Esophagus muscularis mucosa (tissue), 4 donors: Measurements from ENCODE around the gene MAP3K15.

Experiments used
- CTCF ChIP-seq, 3 experiments: fragments of 200-600 bp in 2 of 3; fragments of 450-650 bp in 1 of 3; sonication (generic) in 2 of 3; IDR thresholded peaks; one replicate each; pipeline ENCODE4 v1.5.1; 2017 to 2019; ENCODE audit warnings: antibody characterized with exemption in 3 of 3, mild to moderate bottlenecking in 2 of 3, moderate library complexity in 1 of 3
- EP300 ChIP-seq: sonication (generic); formaldehyde crosslinking; IDR thresholded peaks from one replicate; pipeline ENCODE4 v1.6.1; 2017; ENCODE audit warnings: antibody characterized with exemption
- POLR2A ChIP-seq: fragments of 450-650 bp; IDR thresholded peaks from one replicate; pipeline ENCODE4 v1.6.1; 2017; ENCODE audit warnings: antibody characterized with exemption, moderate library complexity, mild to moderate bottlenecking, low read depth

GRCh38 chrX:19349264-19349663 lies 166.0 kb downstream of the MAP3K15 start:
- TF ChIP-seq CTCF (IDR thresholded peaks at IDR 0.05) (no peak), EP300 (no peak), POLR2A (no peak)
